T-helper 2 cell treated with Interferon-gamma antibody and Interleukin-4, amounts not matched to agents 100 ng/mL and 5 ng/mL, for 36 hours (primary cell): Measurements from ENCODE around the gene FCRLA. TPM values are rescaled to one million over a fixed set of nuclear protein-coding genes. Genes with fewer than 3 reads are reported as not detected.

ENCODE experiments used
- intact Hi-C: fragments of 100-400 bp; cut with micrococcal nuclease; formaldehyde crosslinking; loops from one replicate; pipeline ENCODE4 v1.15.1; 2023
- total RNA-seq: library from RNA; stranded (reverse); gene quantifications from 2 replicates; pipeline ENCODE4 v1.2.3, GENCODE V29; 2022

FCRLA gene
- total RNA-seq, 1 donor from 2014 or later, result not detected

DNA sequence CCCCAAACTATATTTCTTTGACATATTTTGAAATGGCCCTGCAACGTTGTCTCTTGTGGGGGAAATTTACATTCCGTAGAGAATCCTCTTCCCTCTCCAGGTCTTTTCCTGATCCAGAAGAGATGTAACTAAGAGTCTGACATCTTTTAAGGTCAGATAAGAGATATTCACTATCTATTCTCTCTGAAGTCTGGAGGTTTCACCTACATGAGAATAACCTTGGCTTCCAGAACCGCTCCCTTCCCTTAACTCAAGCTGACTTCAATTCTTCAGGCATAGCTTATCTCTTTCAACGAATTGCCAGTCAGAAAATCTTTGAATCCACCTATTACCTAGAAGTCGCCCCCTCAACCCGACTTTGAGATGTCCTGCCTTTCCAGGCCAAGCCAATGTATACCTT, 24.2 kb downstream of the FCRLA start:
- intact Hi-C loops, result no loop called here

DNA sequence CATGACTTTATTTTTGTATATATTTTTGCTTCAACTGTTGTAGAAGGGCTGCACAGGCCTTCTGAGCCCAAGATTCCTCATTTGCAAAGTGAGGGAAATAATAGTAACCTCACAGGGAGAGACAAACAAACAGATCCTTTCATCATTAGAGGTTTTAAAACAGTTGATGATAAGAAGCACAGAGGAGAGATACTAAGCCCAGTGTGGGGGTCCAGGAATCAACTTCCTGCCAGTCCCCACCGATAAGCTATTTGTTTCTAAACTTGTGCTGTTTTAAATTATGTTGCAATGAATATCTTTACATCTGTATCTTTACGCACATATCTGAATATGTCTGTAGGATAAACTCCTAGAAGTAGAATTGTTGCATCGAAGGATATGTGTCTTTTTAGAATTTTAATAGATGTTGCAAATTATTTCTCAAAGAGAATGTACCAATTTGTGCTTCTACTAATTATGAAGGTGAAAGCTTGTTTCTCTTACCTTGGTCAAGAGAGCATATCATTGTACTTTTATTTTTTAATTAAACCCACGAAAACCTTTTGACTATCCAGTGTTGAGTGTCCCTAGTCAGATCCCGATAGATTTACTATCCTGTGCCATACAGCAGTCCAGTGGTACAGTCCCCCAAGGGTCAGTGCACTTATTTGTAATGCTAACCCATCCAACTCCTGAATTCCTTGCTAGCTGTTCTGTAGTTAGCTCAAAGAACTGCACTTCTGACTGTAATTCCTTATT, 25.1 kb downstream of the FCRLA start:
- intact Hi-C loops, result no loop called here

DNA sequence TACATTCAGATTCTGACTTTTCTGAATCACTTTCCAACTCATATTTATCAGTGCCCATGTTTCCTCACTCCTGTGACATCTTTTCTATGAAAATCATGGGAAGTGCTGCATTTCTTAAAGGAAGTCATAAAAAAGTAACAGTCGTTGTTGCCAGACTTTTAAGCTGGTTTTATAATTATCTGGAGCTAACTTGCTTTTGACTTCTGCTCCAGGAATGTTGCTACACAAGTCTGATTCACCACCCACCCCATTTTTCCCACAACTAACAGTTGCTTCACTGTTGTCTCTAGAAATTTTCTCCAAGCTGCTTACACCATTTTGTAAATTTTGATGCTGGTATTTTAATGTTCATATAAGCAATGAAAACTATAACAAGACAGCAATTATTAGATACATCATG, 26.5 kb downstream of the FCRLA start:
- intact Hi-C loops, result no loop called here

DNA sequence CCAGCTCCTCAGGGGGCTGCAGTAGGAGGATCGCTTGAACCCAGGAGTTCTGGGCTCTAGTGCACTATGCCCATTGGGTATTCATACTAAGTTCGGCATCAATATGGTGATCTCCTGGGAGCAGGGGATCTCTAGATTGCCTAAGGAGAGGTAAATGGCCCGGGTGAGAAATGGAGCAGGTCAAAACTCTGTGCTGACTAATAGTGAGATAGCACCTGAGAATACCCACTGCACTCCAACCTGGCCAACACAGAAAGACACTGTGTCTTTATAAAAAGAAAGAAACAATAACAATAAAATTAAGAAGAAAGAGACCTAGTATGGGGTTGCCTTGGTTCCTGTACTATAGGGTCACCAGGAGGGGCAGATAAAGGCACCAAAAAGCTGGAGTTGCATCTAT, 28.8 kb downstream of the FCRLA start:
- intact Hi-C loops, result no loop called here

DNA sequence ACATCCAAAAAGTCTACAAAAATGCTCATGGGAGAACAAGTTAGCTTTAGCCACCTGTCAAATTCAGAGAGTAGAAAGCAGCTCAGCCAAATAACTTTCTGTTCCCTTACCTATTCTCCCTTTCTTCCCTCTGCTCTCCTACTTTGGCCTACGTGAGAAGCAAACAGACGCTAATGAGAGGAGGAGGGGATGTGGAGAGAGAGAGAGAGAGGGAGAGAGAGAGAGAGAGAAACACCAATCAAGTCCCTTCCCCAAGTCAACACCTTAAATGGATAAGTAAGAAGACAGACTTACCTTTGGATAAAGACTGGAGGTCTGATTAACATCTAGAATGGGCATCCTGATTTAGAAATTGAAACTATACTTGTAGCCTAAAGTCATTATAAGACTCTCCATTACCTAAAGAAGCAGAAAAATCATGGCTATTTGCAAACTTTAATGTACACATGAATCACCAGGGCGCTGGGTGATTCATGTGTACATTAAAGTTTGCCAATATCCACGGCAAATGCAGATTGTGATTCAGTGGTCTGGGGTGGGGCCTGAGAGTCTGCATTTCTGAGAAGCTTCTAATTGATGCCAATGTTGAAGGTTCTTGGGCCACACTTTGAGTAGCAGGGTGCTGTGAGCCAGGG, 29.4 kb downstream of the FCRLA start:
- intact Hi-C loops, result no loop called here

DNA sequence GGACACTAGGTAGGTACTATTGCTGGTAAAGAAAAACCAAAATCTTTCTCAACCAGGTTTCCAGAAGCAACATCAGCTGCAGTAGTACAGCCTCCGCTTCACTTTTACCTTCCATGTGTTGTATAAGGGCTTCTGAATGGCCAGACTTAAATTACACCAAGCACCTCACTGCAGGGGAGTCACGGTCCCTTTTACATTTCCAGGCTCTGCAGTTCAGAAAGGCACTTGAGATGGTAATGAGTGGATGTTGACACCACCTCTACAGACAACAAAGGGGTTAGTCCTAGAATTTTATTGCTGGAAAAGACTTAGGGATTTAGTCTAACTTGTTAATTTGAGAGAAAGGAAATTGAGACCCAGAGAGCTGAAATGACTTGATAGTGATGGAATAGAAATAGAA, 30.6 kb downstream of the FCRLA start:
- intact Hi-C loops, result no loop called here

DNA sequence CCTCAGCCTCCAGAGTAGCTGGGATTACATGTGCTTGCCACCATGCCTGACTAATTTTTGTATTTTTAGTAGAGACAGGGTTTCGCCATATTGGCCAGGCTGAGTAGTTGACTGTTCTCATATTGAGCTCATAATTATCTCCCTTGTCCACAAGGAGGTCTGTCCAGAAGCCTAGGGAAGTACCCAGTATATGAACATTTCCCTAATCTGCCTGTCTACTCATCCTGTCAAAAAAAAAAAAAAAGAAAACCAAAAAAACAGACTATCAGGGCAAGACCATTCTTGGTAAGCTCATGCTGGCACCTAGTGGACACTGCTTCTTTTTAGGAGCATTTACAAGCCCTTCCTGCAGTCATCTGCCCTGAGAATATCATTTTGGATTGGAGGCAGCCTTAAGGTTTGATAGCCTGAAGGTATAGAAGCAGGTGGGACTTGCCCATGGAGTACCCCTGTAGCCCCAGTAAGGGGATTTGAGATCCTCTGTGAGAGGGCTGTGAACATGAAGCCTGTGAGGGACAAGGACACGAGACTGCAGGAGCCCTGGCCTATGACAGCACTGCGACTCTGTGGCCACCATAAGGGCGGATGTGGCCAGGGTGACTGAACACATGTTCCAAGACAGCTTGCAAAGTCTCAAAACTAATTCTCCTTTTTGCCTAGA, 31.7 kb downstream of the FCRLA start:
- intact Hi-C loops, result no loop called here

DNA sequence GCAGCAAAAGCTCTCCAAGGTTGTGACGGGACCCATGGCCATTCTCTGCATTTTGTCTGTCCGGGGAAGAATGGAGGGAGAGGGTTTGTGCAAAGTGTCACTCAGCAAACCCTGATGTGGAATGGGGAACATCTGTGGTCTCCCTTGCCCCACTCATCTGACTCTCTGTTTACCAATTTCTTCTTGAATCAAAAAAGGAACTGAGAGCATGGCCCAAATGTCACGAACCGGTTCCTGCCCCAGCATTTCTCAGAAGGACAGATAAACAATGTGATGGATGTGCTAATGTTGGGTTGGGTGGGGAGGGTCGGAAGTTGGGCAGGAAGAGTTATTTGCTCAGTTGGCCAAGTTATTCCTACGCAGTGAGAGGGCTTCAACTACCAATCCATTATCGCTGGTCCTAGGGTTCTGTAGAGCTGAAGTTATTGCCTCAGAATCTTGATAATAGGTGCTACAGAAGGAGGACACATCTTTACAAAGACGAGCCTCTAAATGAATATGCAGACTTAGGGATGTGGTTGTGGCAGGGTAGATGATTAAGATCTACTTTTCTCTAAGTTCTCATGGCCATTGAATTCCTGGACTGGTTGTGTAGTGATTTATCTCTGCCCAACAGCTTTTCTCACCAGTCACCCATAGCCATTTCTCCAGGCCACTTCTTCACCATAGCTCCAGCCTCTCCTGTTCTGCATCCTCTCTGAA, 33.0 kb downstream of the FCRLA start:
- intact Hi-C loops, result loop anchor here (5.0 kb wide), 1 partner anchor 128 kb away; no protein-coding TSS in a partner anchor

DNA sequence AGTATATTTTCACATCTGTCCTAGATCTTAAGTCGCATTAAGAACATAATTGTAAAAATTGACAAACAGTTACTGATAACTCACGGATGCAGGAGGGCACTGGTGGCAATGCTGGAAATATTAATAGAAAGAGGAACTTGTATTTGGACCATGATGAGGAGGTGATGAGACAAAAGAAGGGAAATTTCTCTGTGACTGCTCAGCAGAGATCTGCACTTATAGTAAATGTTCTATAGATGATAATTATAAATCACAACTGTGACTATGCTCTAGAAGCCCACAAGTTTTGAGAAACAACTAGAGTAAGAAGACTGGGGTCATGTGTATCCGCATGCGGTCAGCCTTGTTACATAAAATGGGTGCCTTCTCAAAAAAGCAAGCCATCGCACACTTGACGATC, 33.9 kb downstream of the FCRLA start:
- intact Hi-C loops, result loop anchor here (1.0 to 5.0 kb wide), 4 partner anchors 14 to 254 kb away; no protein-coding TSS in a partner anchor

DNA sequence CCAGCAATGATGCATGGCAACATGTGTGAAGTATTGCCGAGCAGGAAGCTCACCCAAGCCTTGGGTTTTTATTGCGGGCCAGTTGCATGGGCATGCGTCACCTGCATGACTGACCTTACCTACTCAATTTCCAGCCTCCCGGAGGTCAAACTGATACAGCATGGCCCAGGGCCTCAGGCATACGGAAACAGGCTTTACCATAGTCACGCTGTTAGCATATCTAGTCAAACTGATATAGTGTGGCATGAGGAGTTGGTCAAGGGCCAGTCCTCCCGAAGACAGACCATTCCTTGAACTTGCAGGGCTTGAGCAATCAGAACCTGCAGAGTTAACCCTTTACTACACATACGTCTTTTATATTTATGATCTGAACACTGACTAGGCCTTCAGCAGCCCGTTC, 36.2 kb downstream of the FCRLA start:
- intact Hi-C loops, result loop anchor here (5.0 kb wide), 1 partner anchor 131 kb away; no protein-coding TSS in a partner anchor

DNA sequence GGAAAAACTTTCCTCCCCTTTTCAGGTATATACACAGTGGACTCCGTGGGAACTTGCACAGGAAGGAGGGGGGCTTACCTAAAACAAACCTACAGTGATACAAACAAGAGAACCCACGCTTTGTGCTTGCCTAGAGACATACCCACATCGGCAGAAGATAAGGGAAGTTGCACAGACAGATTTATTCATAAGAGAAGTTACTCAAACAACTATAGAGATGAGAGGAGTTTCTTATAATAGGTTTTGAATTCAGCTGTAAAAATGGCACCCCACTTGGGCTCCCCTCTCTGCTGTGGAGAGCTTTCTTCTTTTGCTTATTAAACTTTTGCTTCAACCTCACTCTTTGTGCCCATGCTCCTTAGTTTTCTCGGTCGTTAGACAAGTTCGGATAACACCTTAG, 40.8 kb downstream of the FCRLA start:
- intact Hi-C loops, result loop anchor here (2.0 kb wide), 1 partner anchor 207 kb away; no protein-coding TSS in a partner anchor

DNA sequence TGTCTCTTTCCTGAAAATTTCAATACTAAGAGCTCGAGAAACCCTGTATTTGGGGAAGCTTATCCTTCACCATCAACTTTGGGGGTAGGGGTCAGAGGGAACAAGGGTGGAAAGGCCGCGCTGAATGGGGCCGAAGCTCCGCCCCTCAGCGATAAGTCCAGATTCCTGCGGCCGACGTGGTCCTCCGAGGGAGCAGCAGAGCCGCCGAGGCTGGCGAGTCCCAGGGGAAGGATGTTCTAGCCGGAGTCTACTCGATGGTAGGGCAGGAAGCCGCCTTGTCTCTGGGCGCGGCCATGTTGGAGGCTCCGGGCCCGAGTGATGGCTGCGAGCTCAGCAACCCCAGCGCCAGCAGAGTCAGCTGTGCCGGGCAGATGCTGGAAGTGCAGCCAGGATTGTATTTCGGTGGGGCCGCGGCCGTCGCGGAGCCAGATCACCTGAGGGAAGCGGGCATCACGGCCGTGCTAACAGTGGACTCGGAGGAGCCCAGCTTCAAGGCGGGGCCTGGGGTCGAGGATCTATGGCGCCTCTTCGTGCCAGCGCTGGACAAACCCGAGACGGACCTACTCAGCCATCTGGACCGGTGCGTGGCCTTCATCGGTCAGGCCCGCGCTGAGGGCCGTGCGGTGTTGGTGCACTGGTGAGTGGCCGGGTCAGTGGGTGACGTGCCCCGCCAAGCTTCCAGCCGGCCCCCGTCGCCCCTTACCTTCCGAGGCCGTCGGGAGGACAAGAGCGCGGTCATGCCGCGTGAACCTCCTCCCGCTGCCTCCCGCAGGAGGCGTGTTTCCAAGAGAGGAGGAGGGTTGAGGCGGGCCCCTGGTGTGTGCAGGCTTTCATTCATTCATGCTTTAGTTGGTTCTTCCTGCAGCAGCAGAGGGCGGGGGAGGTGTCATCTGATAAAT, 42.7 kb downstream of the FCRLA start, which contains the start of gene DUSP12:
TSS of gene DUSP12 (plus strand) at position 278 of the 899 bp plus-strand sequence. CDS start at position 294, 16 bp downstream.
- intact Hi-C loops, result loop anchor here (1.0 to 2.0 kb wide), 2 partner anchors 17 to 209 kb away; partner anchors contain the start of gene ATF6

DNA sequence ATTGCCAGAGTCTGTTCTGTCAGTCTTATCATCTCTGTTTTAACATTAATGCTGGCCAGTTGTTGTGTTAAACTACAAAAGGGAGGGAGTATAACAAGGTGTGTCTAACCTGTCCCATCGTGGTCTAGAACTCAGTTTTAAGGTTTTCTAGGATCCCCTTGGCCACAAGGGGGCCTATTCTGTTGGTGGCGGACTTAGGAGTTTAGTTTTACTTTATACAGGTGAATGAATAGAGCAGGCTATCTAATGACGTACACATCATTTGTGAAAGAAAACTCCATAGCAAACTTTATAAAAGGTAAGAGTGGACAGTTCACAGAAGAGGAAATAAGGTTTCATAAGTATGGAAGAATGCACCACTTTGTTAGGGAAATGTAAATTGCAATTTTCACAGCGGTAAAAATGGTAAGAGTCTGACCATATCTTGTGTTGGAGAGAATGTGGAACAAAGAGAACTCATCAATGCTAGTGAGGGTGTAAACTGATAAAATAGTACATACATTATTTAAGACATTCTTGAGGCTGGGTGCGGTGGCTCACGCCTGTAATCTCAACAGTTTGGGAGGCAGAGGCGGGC, 56.6 kb downstream of the FCRLA start:
- intact Hi-C loops, result loop anchor here (1.0 to 10.0 kb wide), 2 partner anchors 274 to 539 kb away; partner anchors contain the start of genes APOA2 and TOMM40L

Other genes with a start within 250 kb of the FCRLA start
- gene FCGR2A, start 201.8 kb upstream of the FCRLA start, total RNA-seq, result 0.09 and 0.36 TPM in 2 replicates
- 3.7 and 4.0 TPM in 2 replicates for gene HSPA6, start 182.7 kb upstream of the FCRLA start, total RNA-seq
- gene FCGR3A, start 157.4 kb upstream of the FCRLA start, total RNA-seq, result 0.11 TPM in 1 of 2 replicates, not detected in the other
- gene FCGR3B, start 76.1 kb upstream of the FCRLA start, total RNA-seq, result not detected in 2 replicates
- gene FCGR2B, start 44.1 kb upstream of the FCRLA start, total RNA-seq, result 0.11 TPM in 1 of 2 replicates, not detected in the other
- 0.23 and 0.59 TPM in 2 replicates for gene FCRLB, start 14.3 kb downstream of the FCRLA start, total RNA-seq
- 27.1 and 27.6 TPM in 2 replicates for gene DUSP12, start 42.6 kb downstream of the FCRLA start, total RNA-seq
- gene ATF6, start 59.1 kb downstream of the FCRLA start, total RNA-seq, result 29.5 and 31.1 TPM in 2 replicates